Lung (tissue), 13 donors: ENCODE results near the gene MAGI3. TPM values are rescaled to one million over a fixed set of nuclear protein-coding genes. Genes with fewer than 3 reads are reported as not detected.

Experiments used
- ATAC-seq: fragments of 200-7000 bp; cut with Tn5 transposase; one replicate; pipeline ENCODE4 v1.9.1; 2020; ENCODE audit warnings: moderate number of reproducible peaks; ENCODE audit not compliant: insufficient read depth, low FRiP score
- DNase-seq, 3 donors: peaks; one replicate each; pipeline ENCODE4 v3.0.0-alpha.2; 2013 to 2017
- H3K27ac ChIP-seq, 2 donors: one replicate each; pipeline ENCODE4 v1.5.1; 2013; ENCODE audit warnings: mild to moderate bottlenecking in 2 of 2, moderate library complexity in 2 of 2, control low read depth in 1 of 2, inconsistent platforms in 1 of 2, low read depth in 1 of 2, low read length in 1 of 2
- H3K27me3 ChIP-seq, 3 donors: one replicate each; pipeline ENCODE4 v1.5.1; 2013; ENCODE audit warnings: low read length in 2 of 3; ENCODE audit not compliant: control insufficient read depth in 3 of 3, insufficient read depth in 3 of 3
- H3K36me3 ChIP-seq, 4 donors: one replicate each; pipeline ENCODE4 v1.5.1; 2013; ENCODE audit warnings: low read length in 4 of 4, mild to moderate bottlenecking in 1 of 4, moderate library complexity in 1 of 4; ENCODE audit not compliant: control insufficient read depth in 4 of 4, insufficient read depth in 4 of 4
- H3K4me1 ChIP-seq, 5 donors: one replicate each; pipeline ENCODE4 v1.5.1; 2013; ENCODE audit warnings: low read length in 5 of 5, mild to moderate bottlenecking in 2 of 5, moderate library complexity in 1 of 5; ENCODE audit not compliant: control insufficient read depth in 5 of 5, insufficient read depth in 5 of 5
- H3K4me3 ChIP-seq: one replicate; pipeline ENCODE4 v1.5.1; 2013; ENCODE audit warnings: mild to moderate bottlenecking, control low read depth, moderate library complexity
- H3K9ac ChIP-seq, 2 donors: one replicate each; pipeline ENCODE4 v1.5.1; 2013; ENCODE audit warnings: low read length in 2 of 2, control low read depth in 1 of 2; ENCODE audit not compliant: insufficient read depth in 1 of 2
- H3K9me3 ChIP-seq, 4 donors: one replicate each; pipeline ENCODE4 v1.5.1; 2013; ENCODE audit warnings: low read length in 3 of 4, mild to moderate bottlenecking in 1 of 4, moderate library complexity in 1 of 4; ENCODE audit not compliant: control insufficient read depth in 4 of 4, insufficient read depth in 3 of 4
- WGBS, 2 donors: extraction: QIAGEN DNeasy Blood & Tissue Kit; methylation state at CpG; one replicate each; pipeline ENCODE4 v1.1.7; 2013; 5-methylcytosine and 5-hydroxymethylcytosine counted together
- polyA plus RNA-seq, 2 donors: library from polyadenylated mRNA; stranded (reverse); fragments of 200-250 nt; gene quantifications; one replicate each; pipeline ENCODE4 v1.2.1, GENCODE V29; 2013
- small RNA-seq: library from RNA; depleted of rRNA; stranded (forward); fragments of <200 nt; gene quantifications from one replicate; pipeline ENCODE3, GENCODE V24; 2014; ENCODE audit warnings: low replicate concordance
- total RNA-seq, 2 donors: library from RNA; depleted of rRNA in 1 of 2; stranded (reverse); fragments of >200 nt in 1 of 2; gene quantifications; one replicate each; pipeline ENCODE4 v1.2.1, GENCODE V29; 2014 to 2021
- TF ChIP-seq, protein P1 (sequence below): IDR thresholded peaks from 2 replicates; pipeline ENCODE4 v1.5.1; 2012; ENCODE audit warnings: mild to moderate bottlenecking; ENCODE audit errors: control extremely low read depth, extremely low read depth
- donor health status: control.
- donor health status: control.
- donor health status: Bipolar disorder and iron deficiency.
- donor health status: healthy.
- donor health status: DM: yes; HTN: yes; CAD: no.

MAGI3 gene
- total and polyA plus RNA-seq, 4 donors, result 7.5 to 137 (median 35.5) TPM

DNA sequence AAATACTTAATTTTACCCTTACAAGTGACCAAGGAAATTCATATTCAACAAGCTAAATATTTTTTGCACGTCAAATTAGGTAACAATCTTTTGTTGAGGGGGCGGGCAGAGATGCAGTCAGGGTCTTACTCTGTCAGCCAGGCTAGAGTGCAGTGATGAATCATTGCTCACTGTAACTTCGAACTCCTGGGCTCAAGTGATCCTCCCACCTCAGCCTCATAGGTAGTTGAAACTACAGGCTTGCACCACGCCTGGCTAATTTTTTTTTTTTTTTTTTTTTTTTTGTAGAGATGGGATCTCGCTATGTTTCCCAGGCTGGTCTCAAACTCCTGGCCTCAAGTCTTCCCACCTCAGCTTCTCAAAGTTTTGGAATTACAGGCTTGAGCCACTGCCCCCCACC lies 342.5 kb downstream of the MAGI3 start:
- Histone ChIP-seq H3K9ac (no peak overlapping the region), H3K4me1 (no peaks in the 10 kb centered on the region), H3K9me3 (no peaks in the 10 kb centered on the region), H3K27me3 (no peaks in the 10 kb centered on the region), H3K36me3 (peaks cover 0 to 14% (median 6%) of the 10 kb centered on the region in 4 donors), H3K4me3 (no peak overlapping the region), H3K27ac (no peak overlapping the region)
- DNase-seq, result no peak
- WGBS, 2 donors, result 92 to 94% methylated on average over 5 of the region's 5 CpGs
- TF ChIP-seq, protein P1, sequence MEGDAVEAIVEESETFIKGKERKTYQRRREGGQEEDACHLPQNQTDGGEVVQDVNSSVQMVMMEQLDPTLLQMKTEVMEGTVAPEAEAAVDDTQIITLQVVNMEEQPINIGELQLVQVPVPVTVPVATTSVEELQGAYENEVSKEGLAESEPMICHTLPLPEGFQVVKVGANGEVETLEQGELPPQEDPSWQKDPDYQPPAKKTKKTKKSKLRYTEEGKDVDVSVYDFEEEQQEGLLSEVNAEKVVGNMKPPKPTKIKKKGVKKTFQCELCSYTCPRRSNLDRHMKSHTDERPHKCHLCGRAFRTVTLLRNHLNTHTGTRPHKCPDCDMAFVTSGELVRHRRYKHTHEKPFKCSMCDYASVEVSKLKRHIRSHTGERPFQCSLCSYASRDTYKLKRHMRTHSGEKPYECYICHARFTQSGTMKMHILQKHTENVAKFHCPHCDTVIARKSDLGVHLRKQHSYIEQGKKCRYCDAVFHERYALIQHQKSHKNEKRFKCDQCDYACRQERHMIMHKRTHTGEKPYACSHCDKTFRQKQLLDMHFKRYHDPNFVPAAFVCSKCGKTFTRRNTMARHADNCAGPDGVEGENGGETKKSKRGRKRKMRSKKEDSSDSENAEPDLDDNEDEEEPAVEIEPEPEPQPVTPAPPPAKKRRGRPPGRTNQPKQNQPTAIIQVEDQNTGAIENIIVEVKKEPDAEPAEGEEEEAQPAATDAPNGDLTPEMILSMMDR, result no peak
- ATAC-seq, result no peak

DNA sequence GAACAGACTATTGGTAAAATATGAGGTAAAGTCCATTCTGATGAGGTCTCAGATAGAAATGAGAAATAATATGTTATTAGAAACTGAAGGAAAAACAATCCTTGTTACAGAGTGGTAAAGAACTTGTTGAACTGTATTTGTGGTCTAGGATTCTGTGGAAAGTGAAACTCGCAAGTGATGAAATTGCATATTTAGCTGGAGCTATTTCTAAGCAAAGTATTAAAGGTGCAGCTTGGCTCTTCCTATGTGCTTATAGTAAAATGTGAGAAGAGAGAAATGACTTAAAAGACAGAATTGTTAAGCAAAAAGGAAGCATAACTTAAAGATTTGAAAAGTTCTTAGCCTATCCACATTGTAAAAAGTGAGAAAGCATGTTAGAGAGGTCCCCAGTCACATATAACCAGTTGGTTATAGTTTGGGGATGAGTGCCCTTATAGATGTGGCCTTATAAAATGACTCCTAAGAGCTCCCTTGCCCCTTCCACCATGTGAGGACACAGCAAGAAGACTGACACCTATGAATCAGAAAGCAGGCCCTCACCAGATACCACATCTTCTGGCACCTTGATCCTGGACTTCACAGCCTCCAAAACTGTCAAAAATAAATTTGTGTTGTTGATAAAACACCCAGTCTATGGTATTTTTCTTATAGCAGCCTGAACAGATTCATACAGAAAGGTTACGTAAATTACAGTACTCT lies 344.2 kb downstream of the MAGI3 start:
- ATAC-seq (no peak), DNase-seq (no peak)
- H3K9ac ChIP-seq, result no peak overlapping the region
- H3K4me3 ChIP-seq, result no peak overlapping the region
- no peaks in the 10 kb centered on the region for H3K27me3 ChIP-seq
- peaks cover 0 to 14% (median 6%) of the 10 kb centered on the region in 4 donors for H3K36me3 ChIP-seq
- H3K4me1 ChIP-seq, result no peaks in the 10 kb centered on the region
- WGBS, 2 donors, result 85 to 94% methylated on average over 2 of the region's 2 CpGs
- TF ChIP-seq, protein P1, result no peak
- H3K27ac ChIP-seq, result no peak overlapping the region
- no peaks in the 10 kb centered on the region for H3K9me3 ChIP-seq

Small RNA genes within 50 kb of the gene (small RNA-seq; reads per million reads assigned to genes)
- not detected for gene MTND5P20
